GM10248 (cell line): ENCODE measurements around the gene TMEM35A.

Experiments used
- CTCF ChIA-PET: fragments of 300-600 bp; sonication (Branson Sonifier 250); formaldehyde crosslinking; extraction: SDS; loops from one replicate; lab custom pipeline; 2021; ENCODE audit warnings: antibody characterized with exemption; lab: Yijun Ruan, JAX
- POLR2A ChIA-PET: fragments of 350-650 bp; sonication (Branson Sonifier 250); formaldehyde crosslinking; extraction: SDS; loops from one replicate; lab custom pipeline; 2020; ENCODE audit warnings: antibody characterized with exemption; lab: Yijun Ruan, JAX
- DNase-seq: peaks from one replicate; pipeline ENCODE4 v3.0.0; 2012; ENCODE audit errors: extremely low spot score
- TF ChIP-seq, protein P1 (sequence below): IDR thresholded peaks from 2 replicates; pipeline ENCODE4 v1.5.1; 2012; ENCODE audit warnings: mild to moderate bottlenecking, low read depth; ENCODE audit errors: extremely low read depth, missing control alignments, control extremely low read depth

Gene TMEM35A

DNA sequence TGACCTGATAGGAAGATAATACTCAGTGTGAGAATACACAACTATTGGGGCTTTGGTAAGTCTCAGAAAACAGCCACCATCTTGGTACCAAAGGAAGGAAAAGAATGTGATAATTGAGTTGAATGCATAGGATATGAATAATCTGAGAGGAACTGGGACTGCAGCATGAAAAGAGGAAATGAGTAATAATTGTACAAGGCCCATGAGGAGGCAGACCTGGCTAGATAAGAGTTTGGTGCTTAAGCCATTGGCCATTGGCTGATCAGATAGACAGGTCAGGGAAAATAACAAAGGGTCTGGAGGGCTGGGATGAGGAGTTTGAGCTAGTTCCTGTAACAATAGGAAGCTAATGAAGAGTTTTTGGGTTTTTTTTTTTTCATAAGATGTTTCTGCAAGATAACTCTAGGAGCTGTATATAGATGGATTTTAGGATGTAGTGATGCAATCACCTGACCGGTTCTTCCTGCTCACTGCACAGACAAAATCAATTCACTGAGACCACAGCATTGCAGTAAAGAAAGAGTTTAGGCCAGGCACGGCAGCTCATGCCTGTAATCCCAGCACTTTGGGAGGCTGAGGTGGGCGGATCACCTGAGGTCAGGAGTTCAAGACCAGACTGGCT is 21.5 kb upstream of the TMEM35A start:
- peak; percentile 42 for DNase-seq
- POLR2A ChIA-PET, result no interaction called here

DNA sequence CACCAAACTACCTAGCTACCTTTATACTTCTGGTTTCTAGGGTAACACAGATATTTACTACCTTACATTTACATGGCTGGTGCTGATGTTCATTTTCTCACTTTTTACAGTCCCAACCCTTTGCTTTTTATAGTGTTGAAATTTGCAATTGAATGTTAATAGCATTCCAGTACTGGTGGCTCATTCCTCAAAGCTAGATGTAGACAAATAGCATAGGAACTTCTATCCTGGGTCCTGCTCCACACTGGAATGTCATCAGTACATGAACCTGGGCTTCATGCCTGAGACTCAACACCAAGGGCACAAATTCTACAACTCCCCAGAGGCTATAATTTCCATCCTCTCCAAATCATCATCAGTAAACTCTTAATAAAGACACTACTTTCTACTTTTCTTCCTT is 16.5 kb upstream of the TMEM35A start:
- ChIA-PET CTCF (no interaction called here), POLR2A (no interaction called here)
- TF ChIP-seq, protein P1, sequence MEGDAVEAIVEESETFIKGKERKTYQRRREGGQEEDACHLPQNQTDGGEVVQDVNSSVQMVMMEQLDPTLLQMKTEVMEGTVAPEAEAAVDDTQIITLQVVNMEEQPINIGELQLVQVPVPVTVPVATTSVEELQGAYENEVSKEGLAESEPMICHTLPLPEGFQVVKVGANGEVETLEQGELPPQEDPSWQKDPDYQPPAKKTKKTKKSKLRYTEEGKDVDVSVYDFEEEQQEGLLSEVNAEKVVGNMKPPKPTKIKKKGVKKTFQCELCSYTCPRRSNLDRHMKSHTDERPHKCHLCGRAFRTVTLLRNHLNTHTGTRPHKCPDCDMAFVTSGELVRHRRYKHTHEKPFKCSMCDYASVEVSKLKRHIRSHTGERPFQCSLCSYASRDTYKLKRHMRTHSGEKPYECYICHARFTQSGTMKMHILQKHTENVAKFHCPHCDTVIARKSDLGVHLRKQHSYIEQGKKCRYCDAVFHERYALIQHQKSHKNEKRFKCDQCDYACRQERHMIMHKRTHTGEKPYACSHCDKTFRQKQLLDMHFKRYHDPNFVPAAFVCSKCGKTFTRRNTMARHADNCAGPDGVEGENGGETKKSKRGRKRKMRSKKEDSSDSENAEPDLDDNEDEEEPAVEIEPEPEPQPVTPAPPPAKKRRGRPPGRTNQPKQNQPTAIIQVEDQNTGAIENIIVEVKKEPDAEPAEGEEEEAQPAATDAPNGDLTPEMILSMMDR, result no peak
- no peak for DNase-seq

More for the DNA sequence above, 21.5 kb upstream of the TMEM35A start:
- TF ChIP-seq, protein P1, result no peak
- CTCF ChIA-PET, result no interaction called here

DNA sequence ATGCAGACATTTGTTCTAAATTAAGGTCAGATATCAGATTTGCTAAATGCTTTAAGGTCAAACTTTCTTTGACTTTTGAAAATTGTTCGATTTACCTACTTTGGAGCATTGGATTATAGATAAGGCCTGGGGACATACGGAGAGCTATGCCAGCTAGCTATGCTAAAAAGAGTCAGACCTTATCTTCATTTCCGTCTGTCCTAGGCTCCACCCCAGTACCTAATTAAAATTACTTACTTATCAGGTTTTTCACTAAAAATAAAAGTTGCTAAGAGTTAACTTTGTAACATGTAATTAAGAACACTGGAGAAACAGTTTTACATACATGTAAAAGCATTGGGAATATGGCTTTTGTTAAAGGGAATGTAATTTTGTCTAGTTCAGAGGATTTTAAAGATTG is 7.1 kb upstream of the TMEM35A start:
- TF ChIP-seq, protein P1, result no peak
- ChIA-PET POLR2A (no interaction called here), CTCF (no interaction called here)
- DNase-seq, result no peak

DNA sequence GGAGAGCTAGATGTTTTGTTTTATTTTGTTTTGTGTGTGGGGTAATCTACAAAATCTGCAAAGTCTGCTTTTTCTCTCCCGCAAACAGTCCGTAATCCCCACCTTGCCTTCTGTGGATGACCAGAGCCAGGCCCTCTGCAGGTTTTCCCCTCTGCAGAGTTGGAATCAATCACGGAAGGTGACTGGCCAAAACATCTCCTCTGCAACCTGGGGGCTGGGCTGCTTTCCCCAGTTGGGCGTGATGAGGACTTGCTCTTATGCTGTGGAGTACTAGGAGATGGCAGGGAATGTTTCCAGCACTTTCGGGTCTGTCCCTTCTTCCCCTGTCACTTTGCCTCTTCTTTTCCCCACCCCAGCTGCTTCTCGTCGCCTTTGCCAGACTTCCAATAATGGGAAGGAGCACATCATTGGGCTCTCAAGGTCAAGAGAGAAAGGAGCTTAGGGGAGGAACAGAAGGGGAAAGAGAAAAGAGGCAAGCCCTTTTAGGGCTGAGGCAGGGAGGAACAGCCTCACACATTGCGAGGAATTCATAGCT is 1.1 kb downstream of the TMEM35A start:
- POLR2A ChIA-PET, result no interaction called here
- CTCF ChIA-PET, result interaction anchor here (1.0 to 1.2 kb wide), 2 partner anchors 13 to 32 kb away, joined by 3 read pairs; no protein-coding TSS in a partner anchor
- DNase-seq, result no peak
- TF ChIP-seq, protein P1, result no peak

DNA sequence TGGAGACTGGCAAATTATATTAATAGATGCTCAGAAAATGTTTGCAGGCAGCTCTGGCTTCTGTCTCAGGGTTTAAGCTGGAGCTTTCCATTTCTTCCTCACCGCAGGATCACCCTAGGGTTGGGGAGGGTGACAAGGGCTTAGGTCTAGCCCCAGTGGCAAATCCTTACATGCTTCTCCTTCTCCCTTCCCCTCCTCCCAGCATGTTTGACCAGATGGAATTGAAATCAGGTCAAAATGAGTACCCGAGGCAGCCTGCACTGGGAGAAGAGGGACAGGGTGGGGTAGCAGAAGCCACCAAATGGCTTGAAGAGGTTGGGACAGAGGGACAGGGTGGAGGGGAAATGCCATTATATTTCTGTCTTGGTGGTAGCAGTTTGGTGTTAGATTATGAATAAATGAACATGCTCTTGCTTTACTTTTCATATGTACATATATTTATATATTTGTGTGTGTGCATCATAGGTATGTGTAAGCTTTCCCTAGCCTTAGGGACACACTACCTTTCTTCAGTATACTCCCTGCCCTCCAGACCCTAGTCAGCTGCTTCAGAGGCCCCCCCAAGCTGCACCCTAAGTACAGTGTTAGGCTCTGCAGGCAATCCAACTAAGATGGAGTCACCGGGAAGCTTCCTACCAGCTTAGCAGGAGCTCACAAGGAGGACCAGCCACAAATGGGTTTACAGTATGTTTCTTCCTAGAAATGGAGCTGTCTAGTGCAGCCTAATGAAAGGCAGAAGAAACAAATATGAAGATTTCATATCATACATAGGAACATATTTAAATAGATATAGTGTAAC is 1.8 kb downstream of the TMEM35A start:
- ChIA-PET CTCF (interaction anchor here (1.0 to 1.2 kb wide), 2 partner anchors 12 to 31 kb away, joined by 3 read pairs; no protein-coding TSS in a partner anchor), POLR2A (no interaction called here)
- TF ChIP-seq, protein P1, result no peak
- no peak for DNase-seq

DNA sequence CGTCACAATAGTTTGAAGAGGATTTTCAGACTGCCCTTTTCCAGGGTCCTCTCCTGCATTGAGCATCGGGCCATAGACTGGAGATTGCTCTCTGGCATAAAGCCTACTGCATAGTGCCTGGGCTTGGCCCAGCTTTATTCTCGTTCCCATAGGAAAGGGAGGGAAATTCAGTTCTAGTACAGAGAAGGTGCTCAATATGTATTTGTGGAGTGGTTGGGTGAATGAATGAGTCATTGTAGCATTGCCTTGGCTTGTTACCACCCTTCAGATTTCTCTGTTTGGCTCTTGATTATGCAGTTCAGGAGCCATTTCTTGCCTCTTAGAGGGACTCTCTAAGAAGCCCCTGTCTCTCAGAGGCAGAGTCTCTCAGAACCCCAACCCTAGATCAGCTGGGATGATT is 2.6 kb downstream of the TMEM35A start:
- ChIA-PET CTCF (interaction anchor here (1.2 kb wide), 1 partner anchor 30 kb away, joined by 3 read pairs; no protein-coding TSS in a partner anchor), POLR2A (no interaction called here)
- DNase-seq, result no peak
- TF ChIP-seq, protein P1, result no peak
